Stimulated activated CD8-positive, alpha-beta memory T cell treated with anti-CD3 and anti-CD28 coated beads, Interleukin-15, amount 100 ng/mL, for 4 hours (primary cell): Measurements from ENCODE around the gene CRHR1.

Experiments used
- DNase-seq, 2 donors: peaks; one replicate each; pipeline ENCODE4 v3.0.0-alpha.2; 2020; ENCODE audit warnings: low read depth in 2 of 2

Gene CRHR1

GRCh38 chr17:45789874-45790273 is 5.8 kb downstream of the CRHR1 start:
- DNase-seq, result no peak

- DNase-seq, result no peak
Measured at GRCh38 chr17:45790296-45790922, 6.3 kb downstream of the CRHR1 start.

GRCh38 chr17:45791041-45791582 is 7.0 kb downstream of the CRHR1 start:
- DNase-seq, result no peak

- DNase-seq, result no peak
Measured at GRCh38 chr17:45791935-45792334, 7.8 kb downstream of the CRHR1 start.

- no peak for DNase-seq
Measured at GRCh38 chr17:45792437-45792836, 8.3 kb downstream of the CRHR1 start.

- no peak for DNase-seq
Measured at GRCh38 chr17:45792995-45793755, 9.1 kb downstream of the CRHR1 start.

- DNase-seq, result no peak
Measured at GRCh38 chr17:45793999-45794540, 9.9 kb downstream of the CRHR1 start.

- DNase-seq, result no peak
Measured at GRCh38 chr17:45794840-45795239, 10.7 kb downstream of the CRHR1 start.

GRCh38 chr17:45800816-45801215 is 16.7 kb downstream of the CRHR1 start:
- no peak for DNase-seq

GRCh38 chr17:45801421-45801820 is 17.3 kb downstream of the CRHR1 start:
- DNase-seq, result no peak

GRCh38 chr17:45808845-45809244 is 24.7 kb downstream of the CRHR1 start:
- no peak for DNase-seq

GRCh38 chr17:45809499-45809898 is 25.4 kb downstream of the CRHR1 start:
- DNase-seq, result no peak

GRCh38 chr17:45812102-45812501 is 28.0 kb downstream of the CRHR1 start:
- DNase-seq, result no peak

GRCh38 chr17:45813048-45813725 is 29.1 kb downstream of the CRHR1 start:
- DNase-seq, result no peak

- no peak for DNase-seq
Measured at GRCh38 chr17:45814622-45815606, 30.8 kb downstream of the CRHR1 start.

GRCh38 chr17:45815752-45816151 is 31.6 kb downstream of the CRHR1 start:
- DNase-seq, result no peak

- no peak for DNase-seq
Measured at GRCh38 chr17:45818041-45818440, 33.9 kb downstream of the CRHR1 start.

- DNase-seq, result no peak
Measured at GRCh38 chr17:45818699-45819098, 34.6 kb downstream of the CRHR1 start.

GRCh38 chr17:45819632-45820031 is 35.5 kb downstream of the CRHR1 start:
- DNase-seq, result no peak

GRCh38 chr17:45820052-45820780 is 36.1 kb downstream of the CRHR1 start:
- no peak for DNase-seq
